Measurements from ENCODE around the gene SARDH.
A peak's percentile ranks its signal among the peaks of the same experiment; 100 is the strongest.

The SARDH gene, protein sequence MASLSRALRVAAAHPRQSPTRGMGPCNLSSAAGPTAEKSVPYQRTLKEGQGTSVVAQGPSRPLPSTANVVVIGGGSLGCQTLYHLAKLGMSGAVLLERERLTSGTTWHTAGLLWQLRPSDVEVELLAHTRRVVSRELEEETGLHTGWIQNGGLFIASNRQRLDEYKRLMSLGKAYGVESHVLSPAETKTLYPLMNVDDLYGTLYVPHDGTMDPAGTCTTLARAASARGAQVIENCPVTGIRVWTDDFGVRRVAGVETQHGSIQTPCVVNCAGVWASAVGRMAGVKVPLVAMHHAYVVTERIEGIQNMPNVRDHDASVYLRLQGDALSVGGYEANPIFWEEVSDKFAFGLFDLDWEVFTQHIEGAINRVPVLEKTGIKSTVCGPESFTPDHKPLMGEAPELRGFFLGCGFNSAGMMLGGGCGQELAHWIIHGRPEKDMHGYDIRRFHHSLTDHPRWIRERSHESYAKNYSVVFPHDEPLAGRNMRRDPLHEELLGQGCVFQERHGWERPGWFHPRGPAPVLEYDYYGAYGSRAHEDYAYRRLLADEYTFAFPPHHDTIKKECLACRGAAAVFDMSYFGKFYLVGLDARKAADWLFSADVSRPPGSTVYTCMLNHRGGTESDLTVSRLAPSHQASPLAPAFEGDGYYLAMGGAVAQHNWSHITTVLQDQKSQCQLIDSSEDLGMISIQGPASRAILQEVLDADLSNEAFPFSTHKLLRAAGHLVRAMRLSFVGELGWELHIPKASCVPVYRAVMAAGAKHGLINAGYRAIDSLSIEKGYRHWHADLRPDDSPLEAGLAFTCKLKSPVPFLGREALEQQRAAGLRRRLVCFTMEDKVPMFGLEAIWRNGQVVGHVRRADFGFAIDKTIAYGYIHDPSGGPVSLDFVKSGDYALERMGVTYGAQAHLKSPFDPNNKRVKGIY

GRCh38 chr9:133737774-133738639 lies at the start of gene SARDH:
Gene SARDH, minus strand, starts transcription at chr9:133738352. Its CDS starts 4,179 bp downstream, at chr9:133734173.
- Histone ChIP-seq H3K27ac (ENCODE audit: low read length) (no peak within 1 kb of the TSS), H3K27me3 (ENCODE audit: low read depth, low read length) (no peaks in the 10 kb centered on the region), H3K36me3 (ENCODE audit: control insufficient read depth in 1 of 2, insufficient read depth in 2 of 2, low read length in 2 of 2) (no peaks in the 10 kb centered on the region), H3K4me1 (ENCODE audit: control insufficient read depth in 1 of 2, insufficient read depth in 2 of 2, low read length in 2 of 2) (peaks cover 0 to 15% of the 10 kb centered on the region in 2 donors), H3K9me3 (ENCODE audit: control insufficient read depth in 1 of 2, low read length in 2 of 2) (no peaks in the 10 kb centered on the region), H3K4me3 (ENCODE audit: low read depth in 1 of 2, low read length in 2 of 2) (peak within 1 kb of the TSS; percentile 39 to 55)

DNA sequence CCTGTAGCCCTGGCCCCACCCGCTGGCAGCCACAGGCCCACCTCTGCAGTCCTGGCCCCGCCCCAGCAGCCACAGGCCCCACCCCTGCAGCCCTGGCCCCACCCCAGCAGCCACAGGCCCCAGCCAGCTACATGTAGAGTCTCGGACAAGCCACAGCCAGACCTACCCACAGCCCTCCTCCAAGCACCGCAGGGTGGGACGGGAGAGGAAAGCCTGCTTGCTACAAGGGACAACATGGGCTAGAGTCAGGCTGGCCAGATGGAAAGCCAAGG lies 49.5 kb upstream of the SARDH start:
- Histone ChIP-seq H3K27me3 (ENCODE audit: low read depth, low read length) (no peaks in the 10 kb centered on the region), H3K36me3 (ENCODE audit: control insufficient read depth in 1 of 2, insufficient read depth in 2 of 2, low read length in 2 of 2) (peaks cover 0 to 16% of the 10 kb centered on the region in 2 donors), H3K9me3 (ENCODE audit: control insufficient read depth in 1 of 2, low read length in 2 of 2) (no peaks in the 10 kb centered on the region), H3K4me3 (ENCODE audit: low read depth in 1 of 2, low read length in 2 of 2) (no peak overlapping the region), H3K27ac (ENCODE audit: low read length) (no peak overlapping the region), H3K4me1 (ENCODE audit: control insufficient read depth in 1 of 2, insufficient read depth in 2 of 2, low read length in 2 of 2) (peaks cover 6 to 8% of the 10 kb centered on the region in 2 donors)

DNA sequence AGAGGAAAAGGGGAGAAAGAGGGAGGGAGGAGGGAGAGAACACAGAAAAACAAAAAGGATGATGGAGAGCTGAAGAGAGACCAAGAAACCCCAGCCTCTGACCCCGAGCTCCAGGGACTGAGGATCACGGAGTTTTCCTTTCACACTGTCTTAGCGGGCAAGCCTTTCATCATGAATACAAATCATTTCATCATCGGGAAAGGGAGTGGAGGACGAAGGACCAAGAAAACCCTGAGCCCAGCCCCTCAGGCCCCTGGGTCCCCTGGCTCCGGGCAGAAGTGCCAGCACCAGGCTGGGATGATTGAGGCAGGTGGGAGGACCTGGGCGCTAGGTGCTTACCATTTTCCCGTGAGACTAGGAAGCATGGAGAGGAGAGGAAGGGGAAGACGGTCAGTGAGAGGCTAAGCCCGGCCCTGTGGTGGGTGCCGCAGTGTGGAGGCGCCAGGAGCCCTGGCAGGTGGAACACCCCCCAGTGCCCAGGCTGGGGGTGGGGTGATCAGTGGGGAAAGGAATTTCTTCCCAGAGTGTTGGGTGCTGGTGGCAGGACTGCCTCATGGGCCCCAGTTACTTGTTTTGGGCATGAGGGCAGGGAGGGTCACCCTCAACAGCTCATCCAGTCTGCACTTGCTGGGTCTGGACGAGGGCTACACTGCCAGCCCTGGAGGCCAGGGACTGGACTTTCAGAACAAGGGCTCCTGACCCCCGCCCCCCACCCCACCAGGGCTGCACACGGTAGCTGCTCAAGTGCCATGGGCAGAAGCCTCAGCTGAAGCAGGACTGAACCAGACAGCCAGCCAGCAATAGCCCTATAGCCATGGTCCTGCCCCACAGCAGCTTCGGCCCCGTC lies 49.0 kb upstream of the SARDH start:
- H3K36me3 ChIP-seq (ENCODE audit: control insufficient read depth in 1 of 2, insufficient read depth in 2 of 2, low read length in 2 of 2): peaks cover 0 to 16% of the 10 kb centered on the region in 2 donors
- H3K4me1 ChIP-seq (ENCODE audit: control insufficient read depth in 1 of 2, insufficient read depth in 2 of 2, low read length in 2 of 2): peaks cover 6 to 8% of the 10 kb centered on the region in 2 donors
- no peak overlapping the region for H3K27ac ChIP-seq (ENCODE audit: low read length)
- no peaks in the 10 kb centered on the region for H3K27me3 ChIP-seq (ENCODE audit: low read depth, low read length)
- H3K4me3 ChIP-seq (ENCODE audit: low read depth in 1 of 2, low read length in 2 of 2): no peak overlapping the region
- H3K9me3 ChIP-seq (ENCODE audit: control insufficient read depth in 1 of 2, low read length in 2 of 2): no peaks in the 10 kb centered on the region

DNA sequence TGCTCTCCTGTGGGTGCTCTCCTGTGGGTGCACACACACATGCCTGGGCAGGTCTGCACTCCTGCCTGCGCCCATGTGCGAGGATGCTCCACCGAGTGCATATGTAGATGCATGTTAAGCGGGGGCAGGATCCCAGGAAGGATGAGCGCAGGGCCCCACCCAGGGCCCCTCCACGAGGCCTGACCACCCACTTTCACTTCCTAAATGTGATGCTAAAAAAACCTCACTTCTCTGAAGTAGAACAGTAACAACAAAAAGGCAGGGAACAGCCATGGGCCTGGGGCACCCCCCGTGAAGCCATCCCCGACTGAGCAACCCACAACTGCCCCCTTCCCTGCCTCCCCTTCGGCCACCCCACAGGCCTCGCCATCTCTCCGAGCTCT lies 48.2 kb upstream of the SARDH start:
- Histone ChIP-seq H3K4me3 (ENCODE audit: low read depth in 1 of 2, low read length in 2 of 2) (no peak overlapping the region), H3K9me3 (ENCODE audit: control insufficient read depth in 1 of 2, low read length in 2 of 2) (no peaks in the 10 kb centered on the region), H3K4me1 (ENCODE audit: control insufficient read depth in 1 of 2, insufficient read depth in 2 of 2, low read length in 2 of 2) (peaks cover 6 to 8% of the 10 kb centered on the region in 2 donors), H3K27me3 (ENCODE audit: low read depth, low read length) (no peaks in the 10 kb centered on the region), H3K36me3 (ENCODE audit: control insufficient read depth in 1 of 2, insufficient read depth in 2 of 2, low read length in 2 of 2) (peaks cover 0 to 16% of the 10 kb centered on the region in 2 donors), H3K27ac (ENCODE audit: low read length) (no peak overlapping the region)

DNA sequence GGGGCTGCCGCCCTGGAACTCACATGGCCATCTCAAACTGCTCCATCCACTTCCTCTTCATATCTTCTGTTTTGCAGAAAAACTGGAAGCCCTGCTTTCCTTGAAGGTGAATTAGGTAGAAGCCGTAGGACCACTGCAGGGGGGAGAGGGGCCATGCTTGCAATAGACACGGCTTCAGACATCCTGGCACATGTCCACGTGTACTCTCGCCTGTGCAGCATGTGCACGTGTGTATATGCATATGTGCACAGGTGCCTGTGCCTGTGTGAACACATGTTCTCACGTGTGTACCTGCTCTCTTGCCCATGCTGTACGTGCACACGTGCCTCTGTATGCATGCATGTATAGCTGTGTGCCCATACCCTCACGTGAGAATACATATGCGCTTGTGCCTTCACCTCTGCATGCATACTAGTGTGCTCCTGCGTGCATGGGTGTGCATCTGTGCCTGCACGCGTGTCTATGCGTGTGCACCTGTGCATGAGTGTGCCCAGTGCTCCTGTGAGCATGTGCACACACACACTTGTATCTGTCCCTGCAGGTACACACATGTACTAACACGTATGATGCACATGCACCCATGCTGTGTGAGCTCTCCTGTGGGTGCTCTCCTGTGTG lies 47.7 kb upstream of the SARDH start:
- H3K9me3 ChIP-seq (ENCODE audit: control insufficient read depth in 1 of 2, low read length in 2 of 2): no peaks in the 10 kb centered on the region
- no peak overlapping the region for H3K4me3 ChIP-seq (ENCODE audit: low read depth in 1 of 2, low read length in 2 of 2)
- peaks cover 6 to 8% of the 10 kb centered on the region in 2 donors for H3K4me1 ChIP-seq (ENCODE audit: control insufficient read depth in 1 of 2, insufficient read depth in 2 of 2, low read length in 2 of 2)
- peaks cover 0 to 13% of the 10 kb centered on the region in 2 donors for H3K36me3 ChIP-seq (ENCODE audit: control insufficient read depth in 1 of 2, insufficient read depth in 2 of 2, low read length in 2 of 2)
- no peak overlapping the region for H3K27ac ChIP-seq (ENCODE audit: low read length)
- H3K27me3 ChIP-seq (ENCODE audit: low read depth, low read length): no peaks in the 10 kb centered on the region

- no peaks in the 10 kb centered on the region for H3K9me3 ChIP-seq (ENCODE audit: control insufficient read depth in 1 of 2, low read length in 2 of 2)
- no peaks in the 10 kb centered on the region for H3K27me3 ChIP-seq (ENCODE audit: low read depth, low read length)
- no peak overlapping the region for H3K4me3 ChIP-seq (ENCODE audit: low read depth in 1 of 2, low read length in 2 of 2)
- no peak overlapping the region for H3K27ac ChIP-seq (ENCODE audit: low read length)
- H3K4me1 ChIP-seq (ENCODE audit: control insufficient read depth in 1 of 2, insufficient read depth in 2 of 2, low read length in 2 of 2): peaks cover 6 to 8% of the 10 kb centered on the region in 2 donors
- H3K36me3 ChIP-seq (ENCODE audit: control insufficient read depth in 1 of 2, insufficient read depth in 2 of 2, low read length in 2 of 2): peaks cover 0 to 10% of the 10 kb centered on the region in 2 donors
These were observed 46.8 kb upstream of the SARDH start for GRCh38 chr9:133784731-133785561.

GRCh38 chr9:133783331-133783731 lies 45.2 kb upstream of the SARDH start:
- H3K27ac ChIP-seq (ENCODE audit: low read length): no peak overlapping the region
- no peaks in the 10 kb centered on the region for H3K27me3 ChIP-seq (ENCODE audit: low read depth, low read length)
- H3K36me3 ChIP-seq (ENCODE audit: control insufficient read depth in 1 of 2, insufficient read depth in 2 of 2, low read length in 2 of 2): peaks cover 0 to 13% of the 10 kb centered on the region in 2 donors
- H3K4me3 ChIP-seq (ENCODE audit: low read depth in 1 of 2, low read length in 2 of 2): no peak overlapping the region
- H3K9me3 ChIP-seq (ENCODE audit: control insufficient read depth in 1 of 2, low read length in 2 of 2): no peaks in the 10 kb centered on the region
- peaks cover 2 to 8% of the 10 kb centered on the region in 2 donors for H3K4me1 ChIP-seq (ENCODE audit: control insufficient read depth in 1 of 2, insufficient read depth in 2 of 2, low read length in 2 of 2)

DNA sequence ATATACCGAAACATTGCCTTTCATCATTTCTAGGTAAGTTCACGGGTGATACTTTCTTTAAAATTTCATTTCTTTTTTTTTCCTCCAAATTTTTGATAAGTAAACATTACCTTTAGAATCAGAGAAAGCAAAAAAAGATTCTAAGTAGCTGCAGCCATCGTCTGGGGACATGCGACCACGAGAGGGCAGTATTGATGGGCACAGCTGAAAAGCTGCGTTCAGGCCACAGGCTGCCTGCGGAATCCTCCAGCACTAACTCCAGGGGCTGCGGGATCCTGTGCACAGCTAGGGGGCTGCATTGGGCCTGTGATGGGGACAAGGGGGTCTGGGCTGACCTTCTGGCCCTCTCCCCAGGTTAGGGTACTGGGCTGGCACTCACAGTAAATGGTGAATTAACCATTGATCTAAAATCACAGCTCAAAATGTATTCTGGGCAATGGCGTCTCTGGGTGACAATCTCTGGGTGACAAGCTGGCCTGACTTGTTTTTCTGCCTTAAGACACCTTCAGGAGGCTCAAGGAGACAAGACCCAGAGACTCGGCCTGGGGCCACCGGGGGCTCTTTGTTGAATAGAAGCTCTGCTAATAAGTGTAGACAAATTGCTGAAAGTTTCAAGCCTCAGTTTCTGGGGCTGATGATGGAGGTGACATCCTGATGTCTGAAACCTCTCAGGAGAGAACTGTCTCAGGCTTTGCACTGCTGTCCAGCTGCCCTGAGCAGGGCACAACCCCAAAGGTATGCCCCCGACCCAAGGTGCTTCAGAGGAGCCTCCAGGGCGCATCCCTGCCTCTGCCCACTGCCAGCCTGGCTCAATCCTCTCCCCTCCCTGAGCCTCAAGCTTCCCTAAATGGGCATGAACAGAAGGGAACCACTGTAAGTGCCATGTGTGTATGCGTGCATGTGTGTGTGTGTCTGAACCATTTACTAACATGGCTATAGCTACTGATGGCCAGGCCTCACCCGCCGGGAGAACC lies 44.3 kb upstream of the SARDH start:
- no peak overlapping the region for H3K27ac ChIP-seq (ENCODE audit: low read length)
- no peaks in the 10 kb centered on the region for H3K9me3 ChIP-seq (ENCODE audit: control insufficient read depth in 1 of 2, low read length in 2 of 2)
- H3K27me3 ChIP-seq (ENCODE audit: low read depth, low read length): no peaks in the 10 kb centered on the region
- peaks cover 0 to 20% of the 10 kb centered on the region in 2 donors for H3K36me3 ChIP-seq (ENCODE audit: control insufficient read depth in 1 of 2, insufficient read depth in 2 of 2, low read length in 2 of 2)
- H3K4me1 ChIP-seq (ENCODE audit: control insufficient read depth in 1 of 2, insufficient read depth in 2 of 2, low read length in 2 of 2): peaks cover 0 to 4% of the 10 kb centered on the region in 2 donors
- H3K4me3 ChIP-seq (ENCODE audit: low read depth in 1 of 2, low read length in 2 of 2): no peak overlapping the region

DNA sequence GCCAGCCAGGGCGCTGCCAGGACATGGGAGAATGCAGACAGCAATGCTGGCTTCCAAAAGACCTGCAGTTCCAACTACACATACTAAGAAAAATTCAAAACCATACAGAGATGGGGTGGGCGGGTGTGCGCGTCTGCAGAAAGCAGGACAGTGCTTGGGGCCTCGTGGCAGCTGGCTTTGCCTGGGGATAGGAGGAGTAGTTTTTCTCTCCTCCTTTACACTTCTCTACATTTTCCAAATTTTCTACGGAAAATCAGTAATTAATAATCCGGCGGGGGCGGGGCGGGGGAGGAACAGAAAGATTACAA lies 43.6 kb upstream of the SARDH start:
- Histone ChIP-seq H3K27ac (ENCODE audit: low read length) (no peak overlapping the region), H3K36me3 (ENCODE audit: control insufficient read depth in 1 of 2, insufficient read depth in 2 of 2, low read length in 2 of 2) (peaks cover 0 to 25% of the 10 kb centered on the region in 2 donors), H3K4me1 (ENCODE audit: control insufficient read depth in 1 of 2, insufficient read depth in 2 of 2, low read length in 2 of 2) (peaks cover 0 to 4% of the 10 kb centered on the region in 2 donors), H3K4me3 (ENCODE audit: low read depth in 1 of 2, low read length in 2 of 2) (no peak overlapping the region), H3K9me3 (ENCODE audit: control insufficient read depth in 1 of 2, low read length in 2 of 2) (no peaks in the 10 kb centered on the region), H3K27me3 (ENCODE audit: low read depth, low read length) (no peaks in the 10 kb centered on the region)

Measured in muscle layer of duodenum (tissue), 2 donors.